HCT116 (cell line): ENCODE results near the gene PAX7. TPM values are rescaled to one million over a fixed set of nuclear protein-coding genes. Genes with fewer than 3 reads are reported as not detected.

Experiments used
- ATAC-seq: fragments of 200-7000 bp; cut with Tn5 transposase; 2 replicates; pipeline ENCODE4 v1.9.1; 2020; ENCODE audit warnings: mild to moderate bottlenecking, moderate library complexity
- BruUV-seq: library from RNA; stranded (reverse); fragments of 400-500 nt; replicated peaks from 2 replicates; lab custom pipeline; 2021; lab: Mats Ljungman, UMichigan
- CTCF ChIA-PET: fragments of 300-600 bp; sonication (Branson Sonifier 250); formaldehyde crosslinking; loops from one replicate; lab custom pipeline; 2021; ENCODE audit warnings: antibody characterized with exemption; lab: Charles Lee
- POLR2A ChIA-PET: fragments of 300-600, 350-600 bp; sonication (Branson Sonifier 250); formaldehyde crosslinking; loops from one replicate; lab custom pipeline; 2021; ENCODE audit warnings: antibody characterized with exemption; lab: Charles Lee
- RAD21 ChIA-PET, 2 experiments: fragments of 300-600 bp; sonication (Branson Sonifier 250); formaldehyde crosslinking; loops; one replicate each; lab custom pipeline; 2023; ENCODE audit warnings: low total read pairs in 2 of 2; ENCODE audit not compliant: uncharacterized antibody in 2 of 2, unreplicated experiment in 2 of 2, low non-redundant PET in 1 of 2; lab: Charles Lee
- DNase-seq: peaks from one replicate; pipeline ENCODE4 v3.0.0-alpha.2; 2010; ENCODE audit warnings: low read depth, low spot score
- H2AFZ ChIP-seq: fragments of 200-600 bp; shearing (Covaris generic), sonication (generic); 2 replicates; pipeline ENCODE4 v1.6.1; 2017; ENCODE audit warnings: low read depth, mixed run types, mixed read lengths, antibody characterized with exemption, low read length; ENCODE audit not compliant: poor library complexity, severe bottlenecking
- H3K27ac ChIP-seq: 2 replicates; pipeline ENCODE4 v1.5.1; 2012; ENCODE audit warnings: low read depth, low read length
- H3K27me3 ChIP-seq: fragments of 200-600 bp; sonication (generic); 2 replicates; pipeline ENCODE4 v1.6.1; 2016; ENCODE audit warnings: mixed run types, low read length, mixed read lengths; ENCODE audit not compliant: insufficient read depth
- H3K36me3 ChIP-seq, 2 experiments: fragments of 200-500 bp in 1 of 2; fragments of 200-600 bp in 1 of 2; sonication (Bioruptor generic) in 1 of 2; sonication (generic) in 1 of 2; 2 replicates each; pipeline versions ENCODE4 v1.5.1 to v1.6.1; 2014 to 2016; ENCODE audit warnings: low read length in 2 of 2, inconsistent platforms in 1 of 2, mixed read lengths in 1 of 2, mixed run types in 1 of 2; ENCODE audit not compliant: insufficient read depth in 2 of 2, control insufficient read depth in 1 of 2
- H3K4me1 ChIP-seq, 2 experiments: fragments of 200-600 bp in 1 of 2; sonication (generic) in 1 of 2; 2 replicates each; pipeline versions ENCODE4 v1.5.1 to v1.6.1; 2012 to 2017; ENCODE audit warnings: low read length in 2 of 2, inconsistent platforms in 1 of 2, mild to moderate bottlenecking in 1 of 2, mixed read lengths in 1 of 2, mixed run types in 1 of 2, moderate library complexity in 1 of 2; ENCODE audit not compliant: insufficient read depth in 2 of 2, control insufficient read depth in 1 of 2
- H3K4me2 ChIP-seq: fragments of 200-600 bp; sonication (generic); 2 replicates; pipeline ENCODE4 v1.6.1; 2017; ENCODE audit warnings: mixed run types, low read length, mixed read lengths
- H3K4me3 ChIP-seq, 2 experiments: fragments of 200-600 bp in 1 of 2; sonication (generic) in 1 of 2; replicated peaks in 1 of 2; 2 replicates each; pipeline ENCODE4 v1.5.1; 2011 to 2016; ENCODE audit warnings: low read length in 2 of 2, control low read depth in 1 of 2, low read depth in 1 of 2, mild to moderate bottlenecking in 1 of 2, mixed read lengths in 1 of 2, mixed run types in 1 of 2
- H3K79me2 ChIP-seq: fragments of 200-600 bp; sonication (generic); 2 replicates; pipeline ENCODE4 v1.6.1; 2017; ENCODE audit warnings: mild to moderate bottlenecking, mixed run types, low read length, moderate library complexity, mixed read lengths; ENCODE audit not compliant: insufficient read depth
- H3K9ac ChIP-seq: fragments of 200-600 bp; sonication (generic); 2 replicates; pipeline ENCODE4 v1.6.1; 2016; ENCODE audit warnings: low read length, mixed read lengths
- H3K9me2 ChIP-seq: fragments of 200-600 bp; sonication (generic), shearing (Covaris generic); 2 replicates; pipeline ENCODE4 v1.6.1; 2017; ENCODE audit warnings: mixed run types, mild to moderate bottlenecking, moderate library complexity; ENCODE audit not compliant: insufficient read depth
- H3K9me3 ChIP-seq, 2 experiments: fragments of 200-500 bp in 1 of 2; fragments of 200-600 bp in 1 of 2; sonication (Bioruptor generic) in 1 of 2; sonication (generic) in 1 of 2; 2 replicates each; pipeline ENCODE4 v1.6.1; 2014 to 2017; ENCODE audit warnings: low read length in 2 of 2, mixed read lengths in 2 of 2, inconsistent platforms in 1 of 2, low read depth in 1 of 2, mild to moderate bottlenecking in 1 of 2, mixed run types in 1 of 2, moderate library complexity in 1 of 2; ENCODE audit not compliant: control insufficient read depth in 1 of 2, insufficient read depth in 1 of 2
- H4K20me1 ChIP-seq: fragments of 200-600 bp; sonication (generic), shearing (Covaris generic); 2 replicates; pipeline ENCODE4 v1.6.1; 2017; ENCODE audit warnings: mixed run types, mild to moderate bottlenecking, moderate library complexity; ENCODE audit not compliant: insufficient read depth
- CBX3 ChIP-seq: IDR thresholded peaks from 2 replicates; pipeline ENCODE4 v1.6.1; 2012; ENCODE audit warnings: low read depth
- CEBPB ChIP-seq: IDR thresholded peaks from 2 replicates; pipeline ENCODE4 v1.6.1; 2012; ENCODE audit warnings: low read depth
- FOSL1 ChIP-seq: IDR thresholded peaks from 2 replicates; pipeline ENCODE4 v1.6.1; 2012; ENCODE audit warnings: low read depth
- JUND ChIP-seq: IDR thresholded peaks from 2 replicates; pipeline ENCODE4 v1.6.1; 2012
- POLR2AphosphoS5 ChIP-seq: IDR thresholded peaks from 2 replicates; pipeline ENCODE4 v1.6.1; 2011; ENCODE audit warnings: mild to moderate bottlenecking, low read depth, low read length, moderate library complexity
- RAD21 ChIP-seq: IDR thresholded peaks from 2 replicates; pipeline ENCODE4 v1.6.1; 2012; ENCODE audit warnings: low read depth, mild to moderate bottlenecking
- SIN3A ChIP-seq: IDR thresholded peaks from 2 replicates; pipeline ENCODE4 v1.6.1; 2012; ENCODE audit warnings: low read depth
- YY1 ChIP-seq: IDR thresholded peaks from 2 replicates; pipeline ENCODE4 v1.6.1; 2011; ENCODE audit warnings: low read length, low read depth, moderate library complexity, mild to moderate bottlenecking; ENCODE audit not compliant: insufficient replicate concordance; ENCODE audit errors: extremely low read depth
- ZBTB33 ChIP-seq: IDR thresholded peaks from 2 replicates; pipeline ENCODE4 v1.6.1; 2011; ENCODE audit warnings: mild to moderate bottlenecking, low read length, moderate library complexity; ENCODE audit not compliant: insufficient replicate concordance; ENCODE audit errors: extremely low read depth
- ZFX ChIP-seq: fragments of 450-650 bp; IDR thresholded peaks from 2 replicates; pipeline ENCODE4 v1.6.1; 2017
- ZNF274 ChIP-seq: fragments of 200-500 bp; sonication (Bioruptor generic); IDR thresholded peaks from 2 replicates; pipeline ENCODE4 v1.6.1; 2014; ENCODE audit warnings: mild to moderate bottlenecking, low read depth, low read length, inconsistent platforms
- intact Hi-C: fragments of 100-400 bp; cut with micrococcal nuclease; formaldehyde crosslinking; loops from 2 replicates; pipeline ENCODE4 v1.10.0; 2022
- total RNA-seq: library from RNA; stranded (reverse); gene quantifications from one replicate; pipeline ENCODE4 v1.2.1, GENCODE V29; 2021; ENCODE audit not compliant: unreplicated experiment

PAX7 gene
- total RNA-seq, 1 experiment from 2014 or later: not detected

DNA sequence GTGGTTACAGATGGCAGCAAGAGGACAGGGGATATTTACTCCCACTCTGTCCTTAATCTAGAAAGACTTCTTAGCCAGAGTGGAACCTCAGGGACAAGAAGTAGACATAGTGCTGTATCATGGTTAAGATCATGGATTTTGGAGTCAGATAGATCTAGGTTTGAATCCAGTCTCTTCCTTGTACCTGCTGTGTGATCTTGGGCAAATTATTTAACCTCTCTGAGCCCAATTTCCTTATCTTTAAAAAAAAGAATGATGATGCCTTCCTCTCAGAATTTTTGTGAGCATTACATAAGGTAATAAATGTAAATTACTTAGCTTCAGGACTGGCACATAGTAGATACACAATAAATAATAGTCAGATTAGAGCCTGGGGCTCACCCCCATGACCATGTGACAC is 150.4 kb downstream of the PAX7 start:
- Histone ChIP-seq H3K9ac (no peak overlapping the region), H3K27me3 (peaks cover 3% of the 10 kb centered on the region; the same call in 1 of the 2 replicates)
- CTCF ChIA-PET: no interaction called here
- intact Hi-C loops: no loop called here
- TF ChIP-seq CEBPB (no peak), SIN3A (no peak), POLR2AphosphoS5 (no peak), FOSL1 (no peak), YY1 (no peak), ZFX (no peak)
- TF ChIP-seq, all 23 proteins: peak for 0
- ATAC-seq: no peak
- Histone ChIP-seq H3K36me3 (no peaks in the 10 kb centered on the region), H3K9me2 (no peaks in the 10 kb centered on the region), H3K27ac (no peak overlapping the region), H3K9me3 (no peaks in the 10 kb centered on the region), H4K20me1 (no peaks in the 10 kb centered on the region), H3K79me2 (no peaks in the 10 kb centered on the region), H3K4me2 (no peak overlapping the region), H3K4me1 (no peaks in the 10 kb centered on the region), H2AFZ (no peak overlapping the region), H3K4me3 (no peak overlapping the region)
- ChIA-PET RAD21 (no interaction called here), POLR2A (no interaction called here)
- DNase-seq: no peak
- BruUV-seq: no TSS peak

DNA sequence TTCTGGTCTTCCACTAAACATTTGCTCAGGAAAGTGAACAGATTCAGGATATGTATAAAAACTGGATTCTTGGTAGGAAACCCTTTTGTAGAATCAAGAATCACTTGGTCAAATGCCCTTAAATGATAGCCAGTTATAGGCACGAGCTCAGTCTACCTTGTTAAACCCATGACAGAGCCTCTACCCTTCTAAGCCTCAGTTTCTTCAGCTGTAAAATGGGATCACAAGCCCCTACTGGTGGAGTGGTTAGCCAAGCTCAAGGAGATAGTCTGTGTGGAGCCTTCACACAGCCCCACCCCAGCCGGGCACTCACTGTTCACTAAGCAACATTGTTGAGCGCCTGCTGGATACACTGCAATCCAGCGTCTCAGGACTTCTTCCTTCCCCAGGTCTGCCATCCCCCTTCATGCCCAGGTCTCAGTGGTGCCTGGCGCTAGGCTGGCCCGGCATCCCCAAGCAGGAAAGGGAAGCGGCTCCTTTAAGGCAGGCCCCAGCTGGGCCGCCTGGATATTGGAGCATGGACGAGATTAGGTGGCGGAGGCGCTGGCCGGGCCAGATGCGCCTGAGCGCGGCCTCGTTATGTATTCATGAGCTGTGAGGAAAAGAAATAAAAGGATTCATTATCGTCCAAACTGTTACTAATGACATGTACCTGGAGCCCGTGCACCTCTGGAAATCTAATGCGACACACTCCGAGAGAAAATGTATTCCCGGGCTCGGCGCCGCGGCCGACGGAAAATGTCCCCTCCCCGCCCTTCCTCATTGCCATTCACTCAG is 153.2 kb downstream of the PAX7 start:
- H3K4me2 ChIP-seq: no peak overlapping the region
- intact Hi-C loops: no loop called here
- TF ChIP-seq JUND (no peak), ZNF274 (no peak), CBX3 (no peak), CEBPB (no peak), ZBTB33 (no peak), RAD21 (no peak)
- H3K9me2 ChIP-seq: no peaks in the 10 kb centered on the region
- BruUV-seq: no TSS peak
- no peaks in the 10 kb centered on the region for H3K9me3 ChIP-seq
- DNase-seq: no peak
- H3K27ac ChIP-seq: no peak overlapping the region
- ChIA-PET RAD21 (no interaction called here), POLR2A (no interaction called here), CTCF (no interaction called here)
- H3K4me1 ChIP-seq: no peaks in the 10 kb centered on the region
- H3K36me3 ChIP-seq: no peaks in the 10 kb centered on the region
- no peak overlapping the region for H3K9ac ChIP-seq
- no peaks in the 10 kb centered on the region for H4K20me1 ChIP-seq
- no peak overlapping the region for H2AFZ ChIP-seq
- H3K27me3 ChIP-seq: peaks cover 3% of the 10 kb centered on the region; the same call in 1 of the 2 replicates
- no peaks in the 10 kb centered on the region for H3K79me2 ChIP-seq
- no peak for ATAC-seq
- H3K4me3 ChIP-seq: no peak overlapping the region
